Mesendoderm (in vitro differentiated cells): ENCODE measurements around the gene TMEM178B. TPM values are rescaled to one million over a fixed set of nuclear protein-coding genes. Genes with fewer than 3 reads are reported as not detected.
"Not testable (repeated sequence)": the region's sequence is repeated elsewhere in the genome, so short reads cannot be mapped to it uniquely, and the experiment has no call there.

ENCODE experiments used
- DNase-seq: peaks from one replicate; pipeline ENCODE4 v3.0.0; 2013
- H2AK5ac ChIP-seq: 2 replicates; pipeline ENCODE4 v1.6.1; 2013; ENCODE audit warnings: low read length, inconsistent platforms
- H2BK120ac ChIP-seq: 2 replicates; pipeline ENCODE4 v1.6.1; 2013; ENCODE audit warnings: low read depth, mild to moderate bottlenecking, low read length, moderate library complexity, mixed read lengths
- H2BK15ac ChIP-seq: replicated peaks from 2 replicates; pipeline ENCODE4 v1.6.1; 2013; ENCODE audit warnings: low read depth, mild to moderate bottlenecking, moderate library complexity
- H2BK5ac ChIP-seq: 2 replicates; pipeline ENCODE4 v1.6.1; 2013; ENCODE audit warnings: low read length, inconsistent platforms
- H3K18ac ChIP-seq: 2 replicates; pipeline ENCODE4 v1.6.1; 2013; ENCODE audit warnings: mild to moderate bottlenecking, low read length, mixed read lengths
- H3K23ac ChIP-seq: one replicate; pipeline ENCODE4 v1.6.1; 2013; ENCODE audit warnings: low read length
- H3K27ac ChIP-seq: 2 replicates; pipeline ENCODE4 v1.5.1; 2013; ENCODE audit warnings: low read depth, mild to moderate bottlenecking, inconsistent platforms, low read length, moderate library complexity
- H3K27me3 ChIP-seq: 2 replicates; pipeline ENCODE4 v1.6.1; 2013; ENCODE audit warnings: low read length, control low read depth, mild to moderate bottlenecking, inconsistent platforms; ENCODE audit not compliant: insufficient read depth, poor library complexity
- H3K36me3 ChIP-seq: 2 replicates; pipeline ENCODE4 v1.6.1; 2013; ENCODE audit warnings: low read length, inconsistent platforms; ENCODE audit not compliant: control insufficient read depth, insufficient read depth
- H3K4ac ChIP-seq: one replicate; pipeline ENCODE4 v1.6.1; 2013; ENCODE audit warnings: low read depth, mild to moderate bottlenecking, low read length, moderate library complexity
- H3K4me1 ChIP-seq: 2 replicates; pipeline ENCODE4 v1.6.1; 2013; ENCODE audit warnings: low read depth, low read length, inconsistent platforms; ENCODE audit not compliant: control insufficient read depth
- H3K4me2 ChIP-seq: 2 replicates; pipeline ENCODE4 v1.6.1; 2013; ENCODE audit warnings: low read length
- H3K4me3 ChIP-seq: 2 replicates; pipeline ENCODE4 v1.5.1; 2013; ENCODE audit warnings: mild to moderate bottlenecking, low read length
- H3K56ac ChIP-seq: one replicate; pipeline ENCODE4 v1.6.1; 2013; ENCODE audit warnings: low read length
- H3K79me1 ChIP-seq: 2 replicates; pipeline ENCODE4 v1.6.1; 2013; ENCODE audit warnings: low read length, inconsistent platforms
- H3K79me2 ChIP-seq: 2 replicates; pipeline ENCODE4 v1.6.1; 2013; ENCODE audit warnings: mild to moderate bottlenecking, low read length; ENCODE audit not compliant: control insufficient read depth, insufficient read depth
- H3K9ac ChIP-seq: 2 replicates; pipeline ENCODE4 v1.6.1; 2013; ENCODE audit warnings: low read length, inconsistent platforms
- H4K5ac ChIP-seq: one replicate; pipeline ENCODE4 v1.6.1; 2013; ENCODE audit warnings: low read length
- H4K8ac ChIP-seq: one replicate; pipeline ENCODE4 v1.6.1; 2013; ENCODE audit warnings: low read depth, mild to moderate bottlenecking, control low read depth, low read length, moderate library complexity
- WGBS: extraction: QIAGEN DNeasy Blood & Tissue Kit; methylation state at CpG from one replicate; pipeline ENCODE4 v1.1.7; 2013; ENCODE audit warnings: low lambda C conversion rate, missing lambda C conversion rate; ENCODE audit not compliant: insufficient coverage; ENCODE audit errors: extremely low coverage; 5-methylcytosine and 5-hydroxymethylcytosine counted together
- polyA plus RNA-seq, 2 experiments: library from polyadenylated mRNA; stranded (reverse); fragments of 200-250 nt; gene quantifications; one replicate each; pipeline ENCODE4 v1.2.3, GENCODE V29; 2013

The TMEM178B gene
- 3.8 TPM for polyA plus RNA-seq (2013, experiment 1 of 2)
- polyA plus RNA-seq (2013, experiment 2 of 2): 3.6 TPM

- no peaks in the 10 kb centered on the region for H3K79me1 ChIP-seq
- WGBS: no CpG with 5 or more reads among the region's 47 CpGs
- peaks cover 9% of the 10 kb centered on the region for H3K27me3 ChIP-seq
- peak within 1 kb of the TSS; percentile 94 for H3K56ac ChIP-seq
- no peaks in the 10 kb centered on the region for H3K4me1 ChIP-seq
- no peaks in the 10 kb centered on the region for H3K79me2 ChIP-seq
- no peak within 1 kb of the TSS for H2BK15ac ChIP-seq
- H3K4me3 ChIP-seq: peak within 1 kb of the TSS; percentile 64
- no peak within 1 kb of the TSS for H2BK120ac ChIP-seq
- no peak within 1 kb of the TSS for H3K4ac ChIP-seq
- DNase-seq: peak; percentile 60
- H2AK5ac ChIP-seq: no peak within 1 kb of the TSS
- no peak within 1 kb of the TSS for H3K27ac ChIP-seq
- no peak within 1 kb of the TSS for H4K8ac ChIP-seq
- H3K9ac ChIP-seq: peak within 1 kb of the TSS; percentile 67
- peak within 1 kb of the TSS; percentile 82 for H3K4me2 ChIP-seq
- H4K5ac ChIP-seq: no peak within 1 kb of the TSS
- H3K23ac ChIP-seq: peak within 1 kb of the TSS; percentile 12
- H3K18ac ChIP-seq: no peak within 1 kb of the TSS
- H2BK5ac ChIP-seq: no peak within 1 kb of the TSS
- no peaks in the 10 kb centered on the region for H3K36me3 ChIP-seq
Observed at GRCh38 chr7:141073641-141074161, at the start of gene TMEM178B. TSS of gene TMEM178B (plus strand) at chr7:141074064.

GRCh38 chr7:141024668-141025067, 49.2 kb upstream of the TMEM178B start:
- Histone ChIP-seq H3K79me2 (no peaks in the 10 kb centered on the region), H3K4me3 (no peak overlapping the region), H3K79me1 (no peaks in the 10 kb centered on the region), H3K36me3 (no peaks in the 10 kb centered on the region), H3K4me2 (no peak overlapping the region), H3K4ac (no peak overlapping the region), H3K4me1 (no peaks in the 10 kb centered on the region), H4K5ac (no peak overlapping the region), H2AK5ac (no peak overlapping the region), H3K27ac (no peak overlapping the region), H3K9ac (no peak overlapping the region), H2BK120ac (no peak overlapping the region), H2BK15ac (no peak overlapping the region), H2BK5ac (no peak overlapping the region), H3K56ac (no peak overlapping the region), H3K18ac (no peak overlapping the region), H3K27me3 (no peaks in the 10 kb centered on the region), H3K23ac (no peak overlapping the region), H4K8ac (no peak overlapping the region)
- WGBS: no CpG with 5 or more reads among the region's 1 CpG
- DNase-seq: no peak

GRCh38 chr7:141027043-141027442, 46.8 kb upstream of the TMEM178B start:
- Histone ChIP-seq H3K27ac (no peak overlapping the region), H3K27me3 (no peaks in the 10 kb centered on the region), H3K18ac (no peak overlapping the region), H2BK15ac (no peak overlapping the region), H3K79me1 (no peaks in the 10 kb centered on the region), H3K4me3 (no peak overlapping the region), H3K36me3 (no peaks in the 10 kb centered on the region), H3K56ac (no peak overlapping the region), H3K4ac (no peak overlapping the region), H3K9ac (no peak overlapping the region), H4K5ac (no peak overlapping the region), H2BK120ac (no peak overlapping the region), H4K8ac (no peak overlapping the region), H3K4me2 (no peak overlapping the region), H2BK5ac (no peak overlapping the region), H3K23ac (no peak overlapping the region), H3K79me2 (no peaks in the 10 kb centered on the region), H2AK5ac (no peak overlapping the region), H3K4me1 (no peaks in the 10 kb centered on the region)
- DNase-seq: peak; percentile 29
- WGBS: no CpG with 5 or more reads among the region's 3 CpGs

GRCh38 chr7:141028767-141029166, 45.1 kb upstream of the TMEM178B start:
- no peak overlapping the region for H3K18ac ChIP-seq
- no peak overlapping the region for H2BK5ac ChIP-seq
- DNase-seq: no peak
- H3K36me3 ChIP-seq: no peaks in the 10 kb centered on the region
- H3K23ac ChIP-seq: no peak overlapping the region
- H3K79me1 ChIP-seq: no peaks in the 10 kb centered on the region
- no peaks in the 10 kb centered on the region for H3K4me1 ChIP-seq
- H3K56ac ChIP-seq: no peak overlapping the region
- H2BK120ac ChIP-seq: no peak overlapping the region
- H3K27me3 ChIP-seq: no peaks in the 10 kb centered on the region
- H2AK5ac ChIP-seq: no peak overlapping the region
- H3K4me2 ChIP-seq: no peak overlapping the region
- no peaks in the 10 kb centered on the region for H3K79me2 ChIP-seq
- H4K8ac ChIP-seq: no peak overlapping the region
- no peak overlapping the region for H3K4me3 ChIP-seq
- no CpG with 5 or more reads among the region's 3 CpGs for WGBS
- H3K4ac ChIP-seq: no peak overlapping the region
- no peak overlapping the region for H3K27ac ChIP-seq
- H2BK15ac ChIP-seq: no peak overlapping the region
- no peak overlapping the region for H3K9ac ChIP-seq
- no peak overlapping the region for H4K5ac ChIP-seq

- H3K4ac ChIP-seq, H3K79me2 ChIP-seq, H3K79me1 ChIP-seq, H3K4me2 ChIP-seq, H3K4me3 ChIP-seq, H3K36me3 ChIP-seq, H4K8ac ChIP-seq, H4K5ac ChIP-seq, H3K4me1 ChIP-seq, H3K27me3 ChIP-seq, H2AK5ac ChIP-seq, DNase-seq, H3K18ac ChIP-seq, H2BK15ac ChIP-seq, H2BK120ac ChIP-seq, H2BK5ac ChIP-seq, H3K27ac ChIP-seq, H3K9ac ChIP-seq, H3K23ac ChIP-seq: not testable (repeated sequence)
- H3K56ac ChIP-seq: peak overlapping the region; percentile 49
- no CpG with 5 or more reads among the region's 33 CpGs for WGBS
Observed at GRCh38 chr7:141032539-141033323, 41.1 kb upstream of the TMEM178B start.
